Measurements from ENCODE around the gene GRID2.
"Not testable (repeated sequence)": the region's sequence is repeated elsewhere in the genome, so short reads cannot be mapped to it uniquely, and the experiment has no call there.

GRID2 gene

DNA sequence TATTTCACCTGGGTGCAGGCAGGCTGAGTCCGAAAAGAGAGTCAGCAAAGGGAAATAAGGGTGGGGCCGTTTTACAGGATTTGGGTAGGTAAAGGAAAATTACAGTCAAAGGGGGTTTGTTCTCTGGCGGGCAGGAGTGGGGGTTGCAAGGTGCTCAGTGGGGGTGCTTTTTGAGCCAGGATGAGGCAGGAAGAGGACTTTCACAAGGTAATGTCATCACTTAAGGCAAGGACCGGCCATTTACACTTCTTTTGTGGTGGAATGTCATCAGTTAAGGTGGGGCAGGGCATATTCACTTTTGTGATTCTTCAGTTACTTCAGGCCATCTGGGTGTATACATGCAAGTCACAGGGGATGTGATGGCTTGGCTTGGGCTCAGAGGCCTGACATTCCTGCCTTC, 32.2 kb upstream of the GRID2 start:
- H3K4me1 Mint-ChIP-seq; H3K4me3 Mint-ChIP-seq; H3K36me3 Mint-ChIP-seq (ENCODE audit: low read depth); H3K27me3 Mint-ChIP-seq; H3K9me3 Mint-ChIP-seq; ATAC-seq; DNase-seq; H3K27ac Mint-ChIP-seq: not testable (repeated sequence)

- H3K4me1 Mint-ChIP-seq; H3K27ac Mint-ChIP-seq; DNase-seq; H3K27me3 Mint-ChIP-seq; H3K9me3 Mint-ChIP-seq; H3K36me3 Mint-ChIP-seq (ENCODE audit: low read depth); H3K4me3 Mint-ChIP-seq; ATAC-seq: not testable (repeated sequence)
Observed at GRCh38 chr4:92277057-92277881, 26.5 kb upstream of the GRID2 start.

GRCh38 chr4:92279296-92279695, 24.5 kb upstream of the GRID2 start:
- Mint-ChIP-seq H3K4me1 (no peaks in the 10 kb centered on the region), H3K36me3 (ENCODE audit: low read depth) (no peaks in the 10 kb centered on the region), H3K27me3 (no peaks in the 10 kb centered on the region), H3K9me3 (no peaks in the 10 kb centered on the region), H3K4me3 (no peak overlapping the region), H3K27ac (no peak overlapping the region)
- ATAC-seq (no peak), DNase-seq (no peak)

- no peak overlapping the region for H3K27ac Mint-ChIP-seq
- H3K27me3 Mint-ChIP-seq, result peaks cover 15% of the 10 kb centered on the region
- no peaks in the 10 kb centered on the region for H3K36me3 Mint-ChIP-seq (ENCODE audit: low read depth)
- ATAC-seq, result no peak
- no peak for DNase-seq
- H3K9me3 Mint-ChIP-seq, result peaks cover 4% of the 10 kb centered on the region
- H3K4me3 Mint-ChIP-seq, result no peak overlapping the region
- H3K4me1 Mint-ChIP-seq, result no peaks in the 10 kb centered on the region
Observed at GRCh38 chr4:92299152-92299551, 4.6 kb upstream of the GRID2 start.

DNA sequence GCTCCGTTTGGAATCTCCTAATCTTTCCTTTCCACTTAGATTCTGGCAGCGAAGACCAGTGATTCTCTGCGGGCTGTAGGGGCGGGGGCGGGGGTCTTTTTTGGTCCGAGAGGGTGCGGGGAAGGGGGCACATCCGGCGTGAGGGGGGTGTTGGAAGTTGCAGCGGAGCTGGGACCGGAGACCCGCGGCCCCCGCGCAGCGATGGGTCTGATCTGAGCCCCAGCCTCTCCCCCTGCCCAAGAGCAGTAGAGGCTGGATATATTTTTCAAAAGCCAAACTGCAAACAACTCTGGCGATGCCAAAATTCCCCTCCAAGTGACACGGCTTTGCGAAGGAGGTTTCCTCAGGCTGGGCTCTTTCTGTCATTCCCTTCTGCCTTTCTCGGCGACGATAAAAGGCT, 355 bp downstream of the GRID2 start:
- Mint-ChIP-seq H3K4me3 (no peak overlapping the region), H3K9me3 (no peaks in the 10 kb centered on the region), H3K4me1 (peaks cover 4% of the 10 kb centered on the region), H3K27me3 (peaks cover 33% of the 10 kb centered on the region), H3K36me3 (ENCODE audit: low read depth) (peaks cover 3% of the 10 kb centered on the region), H3K27ac (no peak overlapping the region)
- no peak for ATAC-seq
- DNase-seq, result no peak

- no peak overlapping the region for H3K27ac Mint-ChIP-seq
- H3K4me1 Mint-ChIP-seq, result peaks cover 4% of the 10 kb centered on the region
- peaks cover 32% of the 10 kb centered on the region for H3K27me3 Mint-ChIP-seq
- ATAC-seq, result no peak
- no peak overlapping the region for H3K4me3 Mint-ChIP-seq
- DNase-seq, result no peak
- H3K36me3 Mint-ChIP-seq (ENCODE audit: low read depth), result peaks cover 3% of the 10 kb centered on the region
- no peaks in the 10 kb centered on the region for H3K9me3 Mint-ChIP-seq
Observed at GRCh38 chr4:92304606-92305005, 840 bp downstream of the GRID2 start.

DNA sequence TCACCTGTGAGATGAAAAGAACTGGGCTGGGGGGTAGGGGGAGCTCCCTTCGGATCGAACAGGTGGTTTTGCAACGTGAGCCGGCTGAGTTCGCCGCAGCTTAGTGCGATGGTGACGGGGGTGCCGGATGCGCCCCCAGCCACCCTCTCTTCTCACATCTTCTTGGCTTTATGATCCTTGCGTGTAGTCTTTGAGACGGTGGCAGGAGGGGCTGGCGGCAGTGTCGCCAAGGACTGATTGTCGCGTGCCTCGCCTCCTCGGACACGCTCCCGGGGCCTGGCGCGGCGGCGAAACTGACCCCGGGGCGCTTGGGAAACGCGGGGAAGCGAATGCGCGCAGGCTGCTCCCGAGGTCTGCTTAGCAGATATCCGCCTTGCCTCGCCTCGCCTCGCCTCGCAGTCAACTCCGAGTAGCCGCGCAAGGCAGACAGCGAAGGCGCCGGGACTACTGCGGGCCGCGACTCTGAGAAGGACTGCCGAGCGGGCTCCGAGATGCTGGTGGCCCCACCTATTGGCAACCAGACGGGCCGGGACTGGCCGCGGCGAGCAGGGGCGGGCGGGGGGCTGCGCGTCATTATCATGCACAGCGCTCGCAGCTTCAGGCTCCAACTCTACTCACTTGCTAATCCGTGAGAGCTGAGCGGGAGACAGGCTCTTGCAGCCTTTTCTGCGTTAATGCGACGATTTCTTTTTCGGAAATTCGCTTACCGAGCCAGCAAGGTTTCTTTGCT, 1.5 kb downstream of the GRID2 start:
- H3K9me3 Mint-ChIP-seq, result no peaks in the 10 kb centered on the region
- no peak for ATAC-seq
- DNase-seq, result peak; percentile 2
- H3K36me3 Mint-ChIP-seq (ENCODE audit: low read depth), result peaks cover 3% of the 10 kb centered on the region
- H3K4me3 Mint-ChIP-seq, result no peak overlapping the region
- no peak overlapping the region for H3K27ac Mint-ChIP-seq
- H3K4me1 Mint-ChIP-seq, result peaks cover 4% of the 10 kb centered on the region
- H3K27me3 Mint-ChIP-seq, result peaks cover 31% of the 10 kb centered on the region

- DNase-seq (no peak), ATAC-seq (no peak)
- H3K4me3 Mint-ChIP-seq, result no peak overlapping the region
- H3K36me3 Mint-ChIP-seq (ENCODE audit: low read depth), result peaks cover 3% of the 10 kb centered on the region
- peaks cover 31% of the 10 kb centered on the region for H3K27me3 Mint-ChIP-seq
- no peaks in the 10 kb centered on the region for H3K9me3 Mint-ChIP-seq
- peaks cover 4% of the 10 kb centered on the region for H3K4me1 Mint-ChIP-seq
- H3K27ac Mint-ChIP-seq, result no peak overlapping the region
Observed at GRCh38 chr4:92305878-92306520, 2.2 kb downstream of the GRID2 start.

DNA sequence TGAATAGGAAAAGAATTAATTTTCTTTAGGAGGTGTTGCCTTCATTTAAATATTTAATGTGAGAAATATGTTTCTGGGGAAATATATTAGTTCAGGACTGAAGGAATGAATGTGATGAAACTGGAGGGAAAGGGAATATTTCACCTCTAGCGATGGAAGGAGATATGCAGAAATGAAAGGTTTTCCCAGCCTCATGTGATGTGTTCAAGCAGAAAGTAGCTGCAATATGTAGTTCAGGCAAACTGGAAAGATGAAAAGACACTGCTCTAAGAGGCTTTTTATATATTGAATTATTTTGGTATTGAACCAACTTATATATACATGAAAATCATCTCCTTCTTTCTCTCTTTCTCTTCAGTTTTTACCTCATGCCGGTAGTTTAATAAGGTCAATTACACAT, 3.4 kb downstream of the GRID2 start:
- H3K36me3 Mint-ChIP-seq (ENCODE audit: low read depth), result peaks cover 3% of the 10 kb centered on the region
- H3K27ac Mint-ChIP-seq, result no peak overlapping the region
- peaks cover 30% of the 10 kb centered on the region for H3K27me3 Mint-ChIP-seq
- DNase-seq (no peak), ATAC-seq (no peak)
- H3K9me3 Mint-ChIP-seq, result no peaks in the 10 kb centered on the region
- H3K4me1 Mint-ChIP-seq, result peaks cover 4% of the 10 kb centered on the region
- no peak overlapping the region for H3K4me3 Mint-ChIP-seq

- Mint-ChIP-seq H3K4me1 (peaks cover 4% of the 10 kb centered on the region), H3K4me3 (no peak overlapping the region), H3K27me3 (peaks cover 24% of the 10 kb centered on the region), H3K9me3 (no peaks in the 10 kb centered on the region), H3K27ac (no peak overlapping the region), H3K36me3 (ENCODE audit: low read depth) (peaks cover 3% of the 10 kb centered on the region)
- ATAC-seq (no peak), DNase-seq (no peak)
Observed at GRCh38 chr4:92307866-92308265, 4.1 kb downstream of the GRID2 start.

- no peaks in the 10 kb centered on the region for H3K4me1 Mint-ChIP-seq
- no peaks in the 10 kb centered on the region for H3K36me3 Mint-ChIP-seq (ENCODE audit: low read depth)
- peaks cover 9% of the 10 kb centered on the region for H3K9me3 Mint-ChIP-seq
- no peak for ATAC-seq
- H3K4me3 Mint-ChIP-seq, result no peak overlapping the region
- H3K27ac Mint-ChIP-seq, result no peak overlapping the region
- no peaks in the 10 kb centered on the region for H3K27me3 Mint-ChIP-seq
- no peak for DNase-seq
Observed at GRCh38 chr4:92317047-92317446, 13.3 kb downstream of the GRID2 start.

- no peak overlapping the region for H3K27ac Mint-ChIP-seq
- no peaks in the 10 kb centered on the region for H3K36me3 Mint-ChIP-seq (ENCODE audit: low read depth)
- H3K27me3 Mint-ChIP-seq, result no peaks in the 10 kb centered on the region
- H3K4me1 Mint-ChIP-seq, result no peaks in the 10 kb centered on the region
- ATAC-seq (no peak), DNase-seq (no peak)
- no peak overlapping the region for H3K4me3 Mint-ChIP-seq
- H3K9me3 Mint-ChIP-seq, result no peaks in the 10 kb centered on the region
Observed at GRCh38 chr4:92328095-92328494, 24.3 kb downstream of the GRID2 start.

DNA sequence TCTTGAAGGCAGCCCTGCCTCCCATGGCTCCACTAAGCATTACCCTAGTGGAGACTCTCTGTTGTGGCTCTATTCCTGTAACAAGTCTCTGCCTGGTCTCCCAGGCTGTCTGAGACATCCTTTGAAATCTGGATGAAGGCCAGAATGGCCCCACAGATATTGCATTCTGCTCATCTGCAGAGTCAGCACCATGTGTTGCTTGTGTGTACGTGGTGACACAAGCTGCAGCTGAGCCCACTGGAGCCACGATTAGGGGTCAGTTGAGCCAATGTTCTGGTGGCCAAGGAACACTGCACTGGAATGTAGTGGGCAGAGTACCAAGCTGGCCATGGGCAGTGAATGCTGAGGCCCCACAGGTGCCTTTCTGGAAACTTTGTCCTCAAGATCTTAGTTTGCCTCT, 29.2 kb downstream of the GRID2 start:
- H3K4me3 Mint-ChIP-seq, result no peak overlapping the region
- H3K27ac Mint-ChIP-seq, result no peak overlapping the region
- H3K36me3 Mint-ChIP-seq (ENCODE audit: low read depth), result no peaks in the 10 kb centered on the region
- H3K27me3 Mint-ChIP-seq, result no peaks in the 10 kb centered on the region
- no peaks in the 10 kb centered on the region for H3K4me1 Mint-ChIP-seq
- no peak for ATAC-seq
- DNase-seq, result no peak
- H3K9me3 Mint-ChIP-seq, result no peaks in the 10 kb centered on the region

GRCh38 chr4:92334716-92335350, 31.1 kb downstream of the GRID2 start:
- Mint-ChIP-seq H3K27ac (no peak overlapping the region), H3K9me3 (no peaks in the 10 kb centered on the region), H3K4me3 (no peak overlapping the region), H3K36me3 (ENCODE audit: low read depth) (no peaks in the 10 kb centered on the region), H3K27me3 (no peaks in the 10 kb centered on the region), H3K4me1 (no peaks in the 10 kb centered on the region)
- no peak for DNase-seq
- no peak for ATAC-seq

Data from activated naive CD8-positive, alpha-beta T cell treated with anti-CD3 and anti-CD28 coated beads, Interleukin-2, amount 50 U/mL, for 24 hours (primary cell).